BE2C (cell line): ENCODE data around the gene CSNK2A1.

ENCODE experiments used
- DNase-seq: peaks from one replicate; pipeline ENCODE4 v3.0.0-alpha.2; 2020
- H3K27me3 ChIP-seq: fragments of 250-450 bp; sonication (Bioruptor Pico); 2 replicates; pipeline ENCODE4 v1.5.1; 2020; ENCODE audit warnings: mild to moderate bottlenecking
- H3K36me3 ChIP-seq: fragments of 250-450 bp; sonication (Bioruptor Pico); 2 replicates; pipeline ENCODE4 v1.5.1; 2020; ENCODE audit warnings: mild to moderate bottlenecking
- H3K4me1 ChIP-seq: fragments of 250-450 bp; sonication (Bioruptor Pico); 2 replicates; pipeline ENCODE4 v1.5.1; 2020
- H3K4me3 ChIP-seq: 2 replicates; pipeline ENCODE4 v1.5.1; 2011; ENCODE audit warnings: low read depth, low read length
- H3K9me3 ChIP-seq: fragments of 250-450 bp; sonication (Bioruptor Pico); 2 replicates; pipeline ENCODE4 v1.5.1; 2020
- TF ChIP-seq, protein P1 (sequence below): IDR thresholded peaks from 2 replicates; pipeline ENCODE4 v1.5.1; 2012; ENCODE audit warnings: mild to moderate bottlenecking, low read depth, low read length

Gene CSNK2A1

DNA sequence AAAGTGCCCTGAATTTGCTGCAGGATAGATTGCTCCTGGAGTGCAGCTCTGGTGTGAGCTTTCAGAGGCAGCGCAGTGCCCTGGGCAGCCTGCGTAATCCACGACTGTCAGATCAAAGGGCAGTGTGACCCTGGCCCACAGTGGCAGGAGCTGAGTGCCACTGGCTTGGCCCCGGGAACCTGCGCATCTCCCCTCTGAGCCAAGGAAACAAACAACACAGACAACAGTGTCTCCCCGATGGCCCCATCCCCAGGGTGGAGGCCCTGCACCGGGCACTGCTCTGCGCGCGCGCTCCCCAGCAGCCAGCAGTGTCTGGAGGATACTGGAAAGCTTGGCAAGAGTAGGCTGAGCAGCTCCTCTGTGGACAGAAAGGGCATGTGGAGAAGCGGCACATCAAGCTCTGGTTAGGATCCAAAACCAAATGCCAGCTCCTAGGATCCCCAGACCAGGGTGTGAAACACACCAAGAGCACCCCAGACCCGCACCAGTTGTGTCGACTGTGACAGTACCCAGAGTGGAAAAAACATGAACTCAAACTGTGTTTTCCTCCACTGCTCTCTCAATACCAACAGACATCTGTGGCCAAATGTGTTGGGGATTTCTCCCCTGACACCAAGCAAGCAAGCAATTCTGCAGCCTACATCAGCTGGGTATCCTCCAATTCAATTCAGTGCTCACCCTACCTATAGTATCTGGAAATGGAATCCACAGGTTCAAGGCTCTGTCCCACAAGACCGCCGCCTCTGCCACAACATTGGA lies 108.8 kb downstream of the CSNK2A1 start:
- H3K4me1 ChIP-seq, result no peaks in the 10 kb centered on the region
- peaks cover 3% of the 10 kb centered on the region; the same call in 1 of the 2 replicates for H3K36me3 ChIP-seq
- no peaks in the 10 kb centered on the region for H3K9me3 ChIP-seq
- no peaks in the 10 kb centered on the region for H3K27me3 ChIP-seq
- H3K4me3 ChIP-seq, result no peak overlapping the region
- TF ChIP-seq, protein P1, sequence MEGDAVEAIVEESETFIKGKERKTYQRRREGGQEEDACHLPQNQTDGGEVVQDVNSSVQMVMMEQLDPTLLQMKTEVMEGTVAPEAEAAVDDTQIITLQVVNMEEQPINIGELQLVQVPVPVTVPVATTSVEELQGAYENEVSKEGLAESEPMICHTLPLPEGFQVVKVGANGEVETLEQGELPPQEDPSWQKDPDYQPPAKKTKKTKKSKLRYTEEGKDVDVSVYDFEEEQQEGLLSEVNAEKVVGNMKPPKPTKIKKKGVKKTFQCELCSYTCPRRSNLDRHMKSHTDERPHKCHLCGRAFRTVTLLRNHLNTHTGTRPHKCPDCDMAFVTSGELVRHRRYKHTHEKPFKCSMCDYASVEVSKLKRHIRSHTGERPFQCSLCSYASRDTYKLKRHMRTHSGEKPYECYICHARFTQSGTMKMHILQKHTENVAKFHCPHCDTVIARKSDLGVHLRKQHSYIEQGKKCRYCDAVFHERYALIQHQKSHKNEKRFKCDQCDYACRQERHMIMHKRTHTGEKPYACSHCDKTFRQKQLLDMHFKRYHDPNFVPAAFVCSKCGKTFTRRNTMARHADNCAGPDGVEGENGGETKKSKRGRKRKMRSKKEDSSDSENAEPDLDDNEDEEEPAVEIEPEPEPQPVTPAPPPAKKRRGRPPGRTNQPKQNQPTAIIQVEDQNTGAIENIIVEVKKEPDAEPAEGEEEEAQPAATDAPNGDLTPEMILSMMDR, result no peak
- no peak for DNase-seq

DNA sequence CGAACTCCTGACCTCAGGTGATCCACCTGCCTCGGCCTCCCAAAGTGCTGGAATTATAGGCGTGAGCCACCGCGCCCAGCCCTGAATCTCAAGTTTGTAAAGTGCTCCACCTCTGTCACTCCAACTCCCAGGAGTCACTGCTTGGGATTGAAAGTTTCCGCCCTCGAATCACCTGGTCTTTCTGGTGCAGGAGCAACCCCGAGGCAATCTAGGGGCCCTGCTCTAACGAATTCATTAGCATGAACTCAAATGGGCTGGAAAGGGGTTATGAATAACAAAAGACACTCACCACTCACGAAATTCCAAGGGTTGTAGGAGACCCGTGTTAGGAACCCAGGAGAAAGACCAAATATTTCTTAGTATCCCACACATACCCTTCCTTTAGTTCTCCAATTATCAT lies 109.4 kb downstream of the CSNK2A1 start:
- Histone ChIP-seq H3K27me3 (no peaks in the 10 kb centered on the region), H3K9me3 (no peaks in the 10 kb centered on the region), H3K36me3 (peaks cover 2% of the 10 kb centered on the region; the same call in 1 of the 2 replicates), H3K4me1 (no peaks in the 10 kb centered on the region), H3K4me3 (no peak overlapping the region)
- TF ChIP-seq, protein P1, result no peak
- no peak for DNase-seq

DNA sequence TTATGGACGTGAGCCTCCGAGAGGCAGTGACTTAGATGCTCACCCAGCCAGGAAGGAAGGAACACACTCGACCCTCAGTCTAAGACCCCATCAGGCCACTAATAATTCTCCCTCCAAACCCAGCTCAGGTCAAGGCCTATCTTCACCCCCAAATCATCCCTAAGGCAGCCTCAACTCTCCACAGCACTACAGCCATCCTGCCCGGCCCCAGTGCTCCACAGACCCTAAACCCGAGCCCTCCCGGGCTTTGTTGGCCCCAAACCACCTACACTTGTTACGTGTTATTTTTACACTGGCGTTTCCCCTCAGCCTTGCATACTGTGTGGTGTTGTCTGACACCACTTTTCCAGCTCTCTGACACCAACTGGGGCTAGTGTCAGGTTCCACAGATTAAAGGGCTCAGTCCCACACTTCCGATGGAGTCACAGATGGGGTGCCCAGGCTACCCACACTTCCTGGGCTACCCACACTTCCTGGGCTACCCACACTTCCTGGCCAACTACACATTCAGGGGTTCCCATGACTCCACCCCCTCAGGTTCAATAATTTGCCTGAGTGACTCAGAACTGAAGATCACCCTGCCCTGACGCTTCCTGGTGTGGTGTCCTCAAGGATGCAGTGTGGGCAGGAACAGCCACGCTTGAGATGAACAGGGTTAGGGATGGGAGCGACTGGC lies 110.2 kb downstream of the CSNK2A1 start:
- Histone ChIP-seq H3K9me3 (no peaks in the 10 kb centered on the region), H3K27me3 (no peaks in the 10 kb centered on the region), H3K36me3 (peaks cover 2% of the 10 kb centered on the region; the same call in 1 of the 2 replicates), H3K4me3 (no peak overlapping the region), H3K4me1 (no peaks in the 10 kb centered on the region)
- DNase-seq, result no peak
- TF ChIP-seq, protein P1, result no peak

DNA sequence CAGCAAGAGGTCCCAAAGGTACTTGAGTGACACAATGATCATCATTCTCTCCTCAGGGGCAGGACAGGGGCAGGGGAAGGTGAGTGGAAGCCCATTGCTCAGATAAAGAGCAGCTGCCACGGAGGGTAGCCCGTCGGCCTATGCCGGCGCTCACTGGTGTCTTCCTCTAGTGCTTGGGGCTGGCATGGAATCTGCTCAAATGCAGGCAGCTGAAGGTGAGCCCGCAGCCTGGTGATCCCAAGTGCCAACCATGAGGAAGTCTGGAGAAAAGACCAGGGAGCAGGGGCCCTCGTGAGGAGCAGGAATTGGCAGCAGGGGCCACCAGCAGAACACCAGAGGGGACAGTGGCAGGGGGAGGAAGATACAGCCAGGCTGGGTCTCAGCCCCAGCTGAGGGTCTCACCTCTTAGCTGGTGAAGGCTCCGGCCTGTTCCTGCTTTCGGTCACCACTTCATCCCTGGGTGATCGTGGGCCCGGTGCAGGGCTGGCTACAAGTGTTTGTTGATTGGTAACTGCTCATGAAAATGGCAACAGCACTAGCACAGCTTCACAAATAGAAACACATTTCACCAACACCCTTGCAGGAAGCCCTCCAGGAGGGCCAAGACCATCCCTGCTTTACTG lies 110.8 kb downstream of the CSNK2A1 start:
- TF ChIP-seq, protein P1, result no peak
- no peak for DNase-seq
- Histone ChIP-seq H3K4me3 (no peak overlapping the region), H3K27me3 (no peaks in the 10 kb centered on the region), H3K4me1 (no peaks in the 10 kb centered on the region), H3K9me3 (no peaks in the 10 kb centered on the region), H3K36me3 (no peaks in the 10 kb centered on the region; the same call in 1 of the 2 replicates)

DNA sequence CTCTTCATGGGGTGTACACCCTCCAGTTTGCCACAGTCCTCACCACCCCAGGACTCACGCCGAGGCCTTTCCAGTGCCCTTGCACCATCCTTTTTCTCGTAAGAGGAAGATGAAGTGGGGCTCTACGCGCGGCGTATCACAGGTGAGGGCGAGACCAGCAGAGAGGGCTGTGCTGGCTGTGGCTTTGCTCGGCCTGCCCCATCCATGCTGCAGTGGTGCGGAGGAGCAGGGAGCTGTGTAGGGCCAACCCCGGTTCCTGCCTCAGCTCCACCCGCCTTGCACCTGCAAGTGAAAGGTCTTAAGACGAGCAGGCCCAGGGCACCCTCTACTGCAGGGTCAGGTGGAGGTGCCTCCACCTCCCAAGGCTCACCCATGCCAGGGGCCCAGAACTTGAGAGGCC lies 111.4 kb downstream of the CSNK2A1 start:
- Histone ChIP-seq H3K36me3 (no peaks in the 10 kb centered on the region), H3K27me3 (no peaks in the 10 kb centered on the region), H3K4me3 (no peak overlapping the region), H3K4me1 (no peaks in the 10 kb centered on the region), H3K9me3 (no peaks in the 10 kb centered on the region)
- TF ChIP-seq, protein P1, result no peak
- DNase-seq, result no peak
